Measurements from ENCODE around the gene ABCC6.
"Not testable (repeated sequence)": the region's sequence is repeated elsewhere in the genome, so short reads cannot be mapped to it uniquely, and the experiment has no call there.

Gene ABCC6

GRCh38 chr16:16191493-16192167 lies 31.7 kb downstream of the ABCC6 start:
- TF ChIP-seq CTCF (IDR thresholded peaks at IDR 0.05; ENCODE audit: insufficient read depth, low read length, poor library complexity, severe bottlenecking): no peak
- no peak for TF ChIP-seq EZH2phosphoT487 (conservative IDR thresholded peaks at IDR 0.05; ENCODE audit: low read length)
- Histone ChIP-seq H3K36me3 (ENCODE audit: low read length) (no peaks in the 10 kb centered on the region), H3K27me3 (ENCODE audit: low read length) (no peaks in the 10 kb centered on the region), H3K9ac (ENCODE audit: low read length) (no peak overlapping the region), H3K4me2 (ENCODE audit: low read depth, low read length, poor library complexity, severe bottlenecking) (no peak overlapping the region), H2AFZ (ENCODE audit: low read depth, low read length, severe bottlenecking) (no peak overlapping the region), H3K27ac (ENCODE audit: low read depth, low read length) (no peak overlapping the region), H3K4me3 (ENCODE audit: insufficient read depth, low read length, poor library complexity, severe bottlenecking) (no peak overlapping the region), H3F3A (ENCODE audit: insufficient read depth) (no peaks in the 10 kb centered on the region), H3K9me3 (ENCODE audit: insufficient read depth, low read length) (no peaks in the 10 kb centered on the region), H4K20me1 (ENCODE audit: low read depth, low read length) (no peaks in the 10 kb centered on the region), H3K9me2 (replicated peaks; ENCODE audit: insufficient read depth, low read length) (no peaks in the 10 kb centered on the region), H3K79me2 (ENCODE audit: insufficient read depth, low read length) (no peaks in the 10 kb centered on the region)

- H3F3A ChIP-seq (ENCODE audit: insufficient read depth); H3K36me3 ChIP-seq (ENCODE audit: low read length); H3K4me2 ChIP-seq (ENCODE audit: low read depth, low read length, poor library complexity, severe bottlenecking): not testable (repeated sequence)
Measured at GRCh38 chr16:16190966-16191365, 32.3 kb downstream of the ABCC6 start.

GRCh38 chr16:16190546-16190945 lies 32.7 kb downstream of the ABCC6 start:
- Histone ChIP-seq H4K20me1 (ENCODE audit: low read depth, low read length) (no peaks in the 10 kb centered on the region), H3K4me2 (ENCODE audit: low read depth, low read length, poor library complexity, severe bottlenecking) (no peak overlapping the region), H3K9me2 (replicated peaks; ENCODE audit: insufficient read depth, low read length) (no peaks in the 10 kb centered on the region), H3K9ac (ENCODE audit: low read length) (no peak overlapping the region), H3K27ac (ENCODE audit: low read depth, low read length) (no peak overlapping the region), H3K79me2 (ENCODE audit: insufficient read depth, low read length) (no peaks in the 10 kb centered on the region), H2AFZ (ENCODE audit: low read depth, low read length, severe bottlenecking) (no peak overlapping the region), H3K36me3 (ENCODE audit: low read length) (no peaks in the 10 kb centered on the region), H3K9me3 (ENCODE audit: insufficient read depth, low read length) (no peaks in the 10 kb centered on the region), H3K27me3 (ENCODE audit: low read length) (no peaks in the 10 kb centered on the region), H3F3A (ENCODE audit: insufficient read depth) (no peaks in the 10 kb centered on the region), H3K4me3 (ENCODE audit: insufficient read depth, low read length, poor library complexity, severe bottlenecking) (no peak overlapping the region)
- TF ChIP-seq EZH2phosphoT487 (conservative IDR thresholded peaks at IDR 0.05; ENCODE audit: low read length) (no peak), CTCF (IDR thresholded peaks at IDR 0.05; ENCODE audit: insufficient read depth, low read length, poor library complexity, severe bottlenecking) (no peak)

More at GRCh38 chr16:16190966-16191365, 32.3 kb downstream of the ABCC6 start:
- not testable (repeated sequence) for H3K27me3 ChIP-seq (ENCODE audit: low read length); H2AFZ ChIP-seq (ENCODE audit: low read depth, low read length, severe bottlenecking); H3K79me2 ChIP-seq (ENCODE audit: insufficient read depth, low read length); H3K4me3 ChIP-seq (ENCODE audit: insufficient read depth, low read length, poor library complexity, severe bottlenecking); H3K9ac ChIP-seq (ENCODE audit: low read length); H4K20me1 ChIP-seq (ENCODE audit: low read depth, low read length); H3K9me2 ChIP-seq (replicated peaks; ENCODE audit: insufficient read depth, low read length); H3K9me3 ChIP-seq (ENCODE audit: insufficient read depth, low read length); H3K27ac ChIP-seq (ENCODE audit: low read depth, low read length)

- Histone ChIP-seq H4K20me1 (ENCODE audit: low read depth, low read length) (no peaks in the 10 kb centered on the region), H3F3A (ENCODE audit: insufficient read depth) (no peaks in the 10 kb centered on the region), H3K9ac (ENCODE audit: low read length) (no peak overlapping the region), H3K9me2 (replicated peaks; ENCODE audit: insufficient read depth, low read length) (no peaks in the 10 kb centered on the region), H3K4me3 (ENCODE audit: insufficient read depth, low read length, poor library complexity, severe bottlenecking) (no peak overlapping the region), H3K9me3 (ENCODE audit: insufficient read depth, low read length) (no peaks in the 10 kb centered on the region), H3K4me2 (ENCODE audit: low read depth, low read length, poor library complexity, severe bottlenecking) (no peak overlapping the region), H3K27ac (ENCODE audit: low read depth, low read length) (no peak overlapping the region), H3K27me3 (ENCODE audit: low read length) (no peaks in the 10 kb centered on the region), H2AFZ (ENCODE audit: low read depth, low read length, severe bottlenecking) (no peak overlapping the region), H3K79me2 (ENCODE audit: insufficient read depth, low read length) (no peaks in the 10 kb centered on the region), H3K36me3 (ENCODE audit: low read length) (no peaks in the 10 kb centered on the region)
- no peak for TF ChIP-seq EZH2phosphoT487 (conservative IDR thresholded peaks at IDR 0.05; ENCODE audit: low read length)
- TF ChIP-seq CTCF (IDR thresholded peaks at IDR 0.05; ENCODE audit: insufficient read depth, low read length, poor library complexity, severe bottlenecking): no peak
Measured at GRCh38 chr16:16189842-16190241, 33.5 kb downstream of the ABCC6 start.
